ENCODE results near the gene PIP4K2C. TPM values are rescaled to one million over a fixed set of nuclear protein-coding genes. Genes with fewer than 3 reads are reported as not detected.

PIP4K2C gene
- total RNA-seq, 2 experiments from 2014 or later = 21.6 to 21.9 TPM

DNA sequence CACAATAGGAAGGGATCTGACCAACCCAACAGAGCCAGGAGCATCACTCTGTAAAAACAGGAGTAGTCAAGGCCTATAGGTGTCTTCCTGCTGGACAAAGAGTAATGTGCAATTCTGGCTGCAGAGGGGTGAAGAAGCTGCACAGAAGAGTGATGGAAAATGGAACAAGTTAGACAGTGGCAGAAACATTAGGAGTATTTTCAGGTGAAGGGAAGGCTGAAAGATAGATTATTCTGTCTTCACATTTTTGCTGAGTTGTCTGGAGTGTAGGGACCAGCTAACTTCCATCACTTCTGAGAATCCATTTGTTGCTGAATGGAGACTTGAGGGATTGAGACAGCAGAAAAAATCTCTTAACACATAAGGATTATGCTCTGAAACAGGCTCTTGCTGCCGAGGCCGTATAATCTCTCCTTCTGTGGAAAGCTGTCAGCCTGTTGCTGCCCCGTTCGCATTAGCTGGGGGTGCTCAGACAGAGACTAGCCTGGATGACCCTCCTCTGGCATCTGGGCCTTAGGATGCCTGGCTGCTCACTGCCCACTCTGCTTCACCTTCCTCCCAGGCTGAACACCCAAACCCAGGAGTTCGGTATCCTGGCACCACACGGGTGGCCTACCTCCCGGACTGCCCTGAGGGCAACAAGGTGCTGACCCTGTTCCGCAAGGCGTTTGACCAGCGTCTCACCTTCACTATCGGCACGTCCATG, 17.1 kb downstream of the PIP4K2C start:
- no peak for DNase-seq
- no peak overlapping the region for H3K4me3 Mint-ChIP-seq
- H3K27ac Mint-ChIP-seq = no peak overlapping the region
- CTCF ChIA-PET = interaction anchor here (1.5 to 2.4 kb wide), 3 partner anchors 12 to 26 kb away, joined by 5 to 10 read pairs (median 9); partner anchors contain the start of gene B4GALNT1
- peaks cover 20% of the 10 kb centered on the region for H3K27me3 Mint-ChIP-seq
- peaks cover 2% of the 10 kb centered on the region for H3K36me3 Mint-ChIP-seq (ENCODE audit: low read depth)
- POLR2A ChIA-PET = interaction anchor here (1.1 kb wide), 1 partner anchor 17 kb away, joined by 3 read pairs; no protein-coding TSS in a partner anchor
- H3K9me3 Mint-ChIP-seq = no peaks in the 10 kb centered on the region
- peaks cover 24% of the 10 kb centered on the region for H3K4me1 Mint-ChIP-seq

DNA sequence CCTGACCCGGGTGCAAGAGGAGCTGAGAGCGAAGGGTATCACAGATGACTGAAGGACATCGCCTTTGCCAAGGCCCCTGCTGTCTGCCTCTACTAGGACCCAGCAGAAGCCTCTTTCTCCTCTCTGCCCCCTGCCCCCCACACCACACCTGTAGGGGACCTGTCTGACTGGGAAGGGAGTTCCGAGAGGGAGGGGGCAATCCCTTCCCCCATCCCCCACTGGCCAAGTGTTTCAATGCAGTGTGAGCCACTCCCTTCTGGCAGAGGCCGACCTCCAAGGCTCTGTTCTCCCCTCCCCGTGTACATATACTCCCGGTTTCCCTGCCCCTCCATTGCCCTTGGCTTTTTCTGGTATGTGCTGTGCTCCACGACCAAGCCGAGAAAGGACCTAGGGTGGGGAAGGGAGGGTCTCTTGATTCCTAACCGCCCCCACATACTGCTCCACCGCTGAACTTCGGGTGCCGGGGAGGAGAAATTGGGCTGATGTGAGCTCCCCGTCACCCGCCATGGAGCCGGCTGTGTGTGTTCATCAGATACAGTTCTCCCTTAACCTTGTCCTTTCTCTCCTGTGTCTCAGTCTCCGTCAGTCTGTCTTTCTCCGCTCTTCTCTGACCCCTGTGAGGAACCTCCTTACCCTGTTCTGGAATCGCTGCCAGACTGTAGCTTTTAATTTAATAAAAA, 18.2 kb downstream of the PIP4K2C start:
- ChIA-PET CTCF (interaction anchor here (2.1 kb wide), 1 partner anchor 11 kb away, joined by 5 read pairs; no protein-coding TSS in a partner anchor), POLR2A (no interaction called here)
- Mint-ChIP-seq H3K27ac (no peak overlapping the region), H3K4me1 (peaks cover 16% of the 10 kb centered on the region), H3K4me3 (no peak overlapping the region), H3K9me3 (no peaks in the 10 kb centered on the region), H3K36me3 (ENCODE audit: low read depth) (peaks cover 2% of the 10 kb centered on the region), H3K27me3 (peaks cover 28% of the 10 kb centered on the region)
- DNase-seq = no peak

DNA sequence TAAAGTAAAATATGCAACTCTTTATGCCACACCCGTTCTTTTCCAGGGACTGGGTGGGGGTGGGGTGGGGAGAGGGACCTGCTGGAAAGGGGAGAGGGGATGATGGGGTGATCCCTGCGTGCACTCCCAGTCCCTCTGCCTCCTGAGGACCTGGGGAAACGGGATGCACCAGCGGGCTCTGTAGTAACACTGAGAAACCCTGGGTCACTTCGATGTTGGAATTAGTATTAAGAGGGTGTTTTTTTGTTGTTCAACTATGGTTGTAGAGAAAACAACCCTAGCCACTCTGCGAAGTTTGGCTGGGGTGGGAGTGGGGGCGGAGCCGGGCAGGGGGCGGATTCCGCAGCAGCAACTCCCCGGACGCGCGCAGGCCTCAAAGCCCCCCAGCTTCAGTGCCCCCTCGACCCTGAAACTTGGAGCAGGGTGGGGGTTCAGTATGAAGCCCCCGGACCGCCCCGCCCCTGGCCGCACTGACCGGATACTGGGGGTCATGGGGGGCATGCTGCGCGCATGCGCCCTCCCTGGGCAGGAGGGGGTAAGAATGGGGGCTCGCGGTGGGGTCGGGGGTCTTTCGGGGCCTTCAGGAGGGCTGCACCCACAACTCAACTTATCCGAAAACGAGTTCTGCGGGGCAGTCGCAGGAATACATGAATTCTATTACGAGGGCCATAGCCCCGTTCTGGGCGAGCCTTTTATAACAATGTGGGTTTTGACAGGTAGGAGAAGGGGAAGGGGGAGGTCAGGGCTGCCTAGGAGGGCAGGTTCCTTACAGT, 19.0 kb downstream of the PIP4K2C start:
- ChIA-PET CTCF (interaction anchor here (1.5 to 2.1 kb wide), 2 partner anchors 10 to 26 kb away, joined by 5 read pairs; no protein-coding TSS in a partner anchor), POLR2A (no interaction called here)
- peaks cover 32% of the 10 kb centered on the region for H3K27me3 Mint-ChIP-seq
- no peak for DNase-seq
- peaks cover 13% of the 10 kb centered on the region for H3K4me1 Mint-ChIP-seq
- H3K36me3 Mint-ChIP-seq (ENCODE audit: low read depth) = peaks cover 2% of the 10 kb centered on the region
- no peaks in the 10 kb centered on the region for H3K9me3 Mint-ChIP-seq
- H3K27ac Mint-ChIP-seq = no peak overlapping the region
- H3K4me3 Mint-ChIP-seq = peak overlapping the region; percentile 43

DNA sequence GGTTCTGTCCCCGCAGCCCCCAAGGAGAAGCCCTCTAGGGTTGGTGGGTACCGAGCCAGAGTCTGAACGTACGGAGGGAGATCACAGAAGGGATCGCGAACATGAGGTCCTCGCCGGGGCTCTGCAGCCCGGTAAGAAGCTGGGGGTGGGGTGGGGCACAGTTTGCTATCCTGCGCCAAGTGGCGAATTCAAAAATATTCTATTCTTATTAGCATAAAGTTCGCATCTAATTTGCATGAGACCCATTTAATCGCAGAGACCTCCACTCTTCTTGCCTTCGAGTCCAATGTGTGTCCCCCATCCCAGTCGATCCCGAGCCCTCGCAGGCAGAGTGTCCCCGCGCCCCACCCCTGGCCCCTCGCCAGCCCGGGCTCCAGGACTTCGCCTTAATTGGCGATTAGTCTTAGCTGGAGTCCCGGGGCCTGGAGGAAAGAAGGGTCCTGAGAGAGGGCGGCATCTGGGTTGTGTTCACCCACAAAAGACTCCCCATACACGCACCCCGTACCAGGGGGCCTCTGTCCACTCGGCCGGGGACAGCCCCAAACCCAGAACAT, 19.6 kb downstream of the PIP4K2C start:
- CTCF ChIA-PET = interaction anchor here (1.4 to 2.1 kb wide), 3 partner anchors 9 to 152 kb away, joined by 3 to 5 read pairs (median 5); no protein-coding TSS in a partner anchor
- no peaks in the 10 kb centered on the region for H3K9me3 Mint-ChIP-seq
- peaks cover 37% of the 10 kb centered on the region for H3K27me3 Mint-ChIP-seq
- H3K4me3 Mint-ChIP-seq = peak overlapping the region; percentile 43
- no peak for DNase-seq
- peaks cover 8% of the 10 kb centered on the region for H3K4me1 Mint-ChIP-seq
- POLR2A ChIA-PET = interaction anchor here (1.7 kb wide), 1 partner anchor 10 kb away, joined by 4 read pairs; no protein-coding TSS in a partner anchor
- peaks cover 2% of the 10 kb centered on the region for H3K36me3 Mint-ChIP-seq (ENCODE audit: low read depth)
- no peak overlapping the region for H3K27ac Mint-ChIP-seq

DNA sequence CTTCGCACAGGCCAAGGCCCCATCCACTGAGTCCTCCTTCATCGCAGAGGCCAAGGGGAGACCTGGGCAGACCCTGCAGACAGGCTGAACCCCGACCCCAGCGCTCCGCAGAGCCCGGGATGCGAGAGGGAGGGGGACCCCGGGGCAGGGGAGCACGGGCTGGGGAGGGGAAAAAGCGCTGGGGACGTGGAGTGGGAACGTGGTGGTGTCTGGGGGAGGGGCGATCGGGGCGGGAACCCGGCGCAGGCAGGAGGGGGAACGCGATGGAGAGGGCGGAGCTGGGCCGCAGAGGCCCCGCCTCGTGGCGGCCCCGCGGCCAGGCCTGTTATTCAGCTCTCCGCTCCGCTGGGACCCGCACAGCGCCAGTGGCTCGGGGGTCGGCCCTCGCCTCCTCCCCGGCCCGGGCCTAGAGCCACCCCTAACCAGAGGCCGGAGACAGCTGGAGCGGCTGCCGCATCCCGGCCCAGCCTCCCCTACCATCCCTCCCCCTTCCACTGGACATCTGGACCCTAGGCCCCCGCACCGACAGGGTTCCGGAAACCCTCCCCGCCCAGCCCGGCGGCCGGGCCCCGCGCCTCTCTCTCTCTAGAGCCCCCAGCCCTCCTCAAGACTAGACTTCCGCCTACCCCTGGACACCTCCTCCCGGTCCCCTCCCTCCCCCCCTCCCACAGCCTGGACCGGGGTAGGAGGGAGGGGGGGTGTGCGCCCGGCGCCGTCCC, 20.3 kb downstream of the PIP4K2C start, which contains the start of gene ARHGEF25:
Gene ARHGEF25, plus strand, starts transcription at position 328 of the 719 bp plus-strand sequence. CDS start 460 bp downstream, outside the sequence.
- peak; percentile 48 for DNase-seq
- no peak within 1 kb of the TSS for H3K27ac Mint-ChIP-seq
- ChIA-PET POLR2A (interaction anchor here (1.7 kb wide), 1 partner anchor 11 kb away, joined by 4 read pairs; no protein-coding TSS in a partner anchor), CTCF (interaction anchor here (1.4 to 1.5 kb wide), 2 partner anchors 28 to 152 kb away, joined by 3 to 5 read pairs; no protein-coding TSS in a partner anchor)
- no peaks in the 10 kb centered on the region for H3K9me3 Mint-ChIP-seq
- peaks cover 6% of the 10 kb centered on the region for H3K4me1 Mint-ChIP-seq
- peaks cover 42% of the 10 kb centered on the region for H3K27me3 Mint-ChIP-seq
- peak within 1 kb of the TSS; percentile 43 for H3K4me3 Mint-ChIP-seq
- peaks cover 2% of the 10 kb centered on the region for H3K36me3 Mint-ChIP-seq (ENCODE audit: low read depth)

DNA sequence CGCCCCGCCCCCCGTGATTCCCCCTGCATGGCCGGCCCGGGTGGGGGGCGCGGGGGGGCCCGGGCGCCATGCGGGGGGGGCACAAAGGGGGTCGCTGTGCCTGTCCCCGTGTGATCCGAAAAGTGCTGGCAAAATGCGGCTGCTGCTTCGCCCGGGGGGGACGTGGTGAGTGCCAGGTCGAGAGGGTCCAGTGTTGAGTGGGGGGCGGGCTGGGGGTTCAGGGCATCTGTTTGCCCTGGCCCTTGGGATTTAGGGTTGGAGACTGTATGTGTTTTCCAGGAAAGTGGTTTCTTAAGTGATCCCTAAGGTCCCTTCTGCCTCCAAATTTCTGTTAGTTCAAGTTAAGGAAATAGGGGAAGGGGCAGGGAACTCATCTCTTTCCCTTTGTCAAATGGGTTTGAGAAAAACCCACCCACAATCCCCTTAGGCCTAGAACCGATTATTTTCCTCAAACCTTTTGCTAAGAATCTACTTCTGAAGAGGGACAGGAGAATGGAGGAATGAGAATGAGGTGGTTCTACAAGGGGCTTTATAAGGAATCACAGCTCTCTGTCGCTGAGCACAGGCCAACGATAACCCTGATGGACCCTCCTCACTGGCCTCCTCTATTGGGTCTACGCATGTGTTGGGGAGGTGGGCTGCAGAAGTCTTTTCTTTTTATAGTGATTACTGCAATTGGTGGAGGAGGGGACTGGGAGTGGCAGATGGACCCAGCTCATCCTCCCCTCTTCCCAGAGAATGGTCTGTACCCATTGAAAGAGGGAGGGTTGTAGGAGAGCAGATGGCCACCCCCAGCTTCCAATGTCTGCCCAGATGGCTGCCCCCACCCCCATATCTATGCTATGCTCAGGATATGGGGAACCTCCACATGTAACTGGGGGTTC, 21.1 kb downstream of the PIP4K2C start:
- CTCF ChIA-PET = interaction anchor here (1.2 to 1.8 kb wide), 4 partner anchors 9 to 153 kb away, joined by 3 to 5 read pairs (median 4); partner anchors contain the start of gene B4GALNT1

DNA sequence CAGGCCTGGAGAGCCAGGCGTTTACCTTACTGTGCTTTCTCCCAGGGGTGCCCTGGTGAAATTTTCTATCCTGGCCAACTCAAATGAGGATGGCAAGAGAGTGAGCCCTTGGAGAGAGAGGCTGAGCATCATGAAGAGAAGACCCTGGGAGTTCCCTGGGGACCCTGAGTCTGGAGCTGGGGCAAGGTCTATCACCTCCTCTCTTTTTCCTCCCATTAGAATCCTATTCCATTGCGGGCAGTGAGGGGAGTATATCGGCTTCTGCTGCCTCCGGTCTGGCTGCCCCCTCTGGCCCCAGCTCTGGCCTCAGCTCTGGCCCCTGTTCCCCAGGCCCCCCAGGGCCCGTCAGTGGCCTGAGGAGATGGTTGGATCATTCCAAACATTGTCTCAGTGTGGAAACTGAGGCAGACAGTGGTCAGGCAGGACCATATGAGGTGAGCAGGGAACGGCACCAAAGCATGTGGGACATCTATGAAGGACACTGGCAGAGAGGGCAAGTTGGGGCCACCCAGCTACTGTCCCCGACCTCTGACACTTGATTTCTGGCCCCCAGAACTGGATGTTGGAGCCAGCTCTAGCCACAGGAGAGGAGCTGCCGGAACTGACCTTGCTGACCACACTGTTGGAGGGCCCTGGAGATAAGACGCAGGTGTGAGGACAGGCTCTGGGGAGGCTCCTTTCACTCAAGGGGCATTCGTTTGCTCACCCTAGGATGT, 21.9 kb downstream of the PIP4K2C start:
- CTCF ChIA-PET = interaction anchor here (1.2 to 4.7 kb wide), 4 partner anchors 8 to 29 kb away, joined by 4 to 32 read pairs (median 6); partner anchors contain the start of gene B4GALNT1
- no peaks in the 10 kb centered on the region for H3K9me3 Mint-ChIP-seq
- H3K4me3 Mint-ChIP-seq = no peak overlapping the region
- H3K36me3 Mint-ChIP-seq (ENCODE audit: low read depth) = peaks cover 2% of the 10 kb centered on the region
- POLR2A ChIA-PET = interaction anchor here (1.1 kb wide), 1 partner anchor 21 kb away, joined by 3 read pairs; no protein-coding TSS in a partner anchor
- H3K27ac Mint-ChIP-seq = no peak overlapping the region
- no peak for DNase-seq
- peaks cover 6% of the 10 kb centered on the region for H3K4me1 Mint-ChIP-seq
- peaks cover 56% of the 10 kb centered on the region for H3K27me3 Mint-ChIP-seq

More for the DNA sequence above, 21.1 kb downstream of the PIP4K2C start:
- no peaks in the 10 kb centered on the region for H3K9me3 Mint-ChIP-seq
- no peak overlapping the region for H3K27ac Mint-ChIP-seq
- H3K4me1 Mint-ChIP-seq = peaks cover 6% of the 10 kb centered on the region
- peaks cover 48% of the 10 kb centered on the region for H3K27me3 Mint-ChIP-seq
- peaks cover 2% of the 10 kb centered on the region for H3K36me3 Mint-ChIP-seq (ENCODE audit: low read depth)
- POLR2A ChIA-PET = interaction anchor here (0.6 to 1.7 kb wide), 3 partner anchors 12 to 21 kb away, joined by 3 to 4 read pairs (median 3); no protein-coding TSS in a partner anchor
- peak overlapping the region; percentile 41 for H3K4me3 Mint-ChIP-seq
- no peak for DNase-seq

DNA sequence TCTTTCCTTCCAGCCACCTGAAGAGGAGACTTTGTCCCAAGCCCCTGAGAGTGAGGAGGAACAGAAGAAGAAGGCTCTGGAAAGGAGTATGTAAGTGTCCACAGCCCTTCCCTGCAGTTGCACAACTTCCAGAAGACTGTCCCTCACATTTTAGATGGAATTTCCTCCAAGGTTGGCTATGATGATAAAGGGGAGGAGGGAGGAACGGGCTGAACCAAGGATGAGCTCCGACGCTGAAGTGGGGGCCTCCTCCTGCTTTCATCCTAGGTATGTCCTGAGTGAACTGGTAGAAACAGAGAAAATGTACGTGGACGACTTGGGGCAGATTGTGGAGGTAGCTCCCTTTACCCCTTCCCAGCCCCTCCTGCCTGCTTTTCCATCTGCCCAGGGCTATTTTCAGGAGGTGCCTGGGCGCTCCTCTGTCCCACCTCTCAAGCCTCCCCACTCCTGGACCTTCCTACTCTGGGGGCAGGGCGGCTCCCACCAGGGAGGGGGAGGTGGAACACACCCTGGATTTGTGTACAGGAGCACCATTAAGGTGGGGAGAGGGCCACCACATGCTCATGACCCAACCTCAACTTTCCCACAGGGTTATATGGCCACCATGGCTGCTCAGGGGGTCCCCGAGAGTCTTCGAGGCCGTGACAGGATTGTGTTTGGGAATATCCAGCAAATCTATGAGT, 22.6 kb downstream of the PIP4K2C start:
- no peak overlapping the region for H3K27ac Mint-ChIP-seq
- ChIA-PET POLR2A (interaction anchor here (0.8 kb wide), 1 partner anchor 8 kb away, joined by 3 read pairs; no protein-coding TSS in a partner anchor), CTCF (interaction anchor here (1.8 to 4.7 kb wide), 3 partner anchors 9 to 29 kb away, joined by 5 to 32 read pairs (median 6); partner anchors contain the start of gene B4GALNT1)
- H3K36me3 Mint-ChIP-seq (ENCODE audit: low read depth) = peaks cover 2% of the 10 kb centered on the region
- peaks cover 63% of the 10 kb centered on the region for H3K27me3 Mint-ChIP-seq
- H3K4me3 Mint-ChIP-seq = no peak overlapping the region
- no peak for DNase-seq
- peaks cover 6% of the 10 kb centered on the region for H3K4me1 Mint-ChIP-seq
- no peaks in the 10 kb centered on the region for H3K9me3 Mint-ChIP-seq

DNA sequence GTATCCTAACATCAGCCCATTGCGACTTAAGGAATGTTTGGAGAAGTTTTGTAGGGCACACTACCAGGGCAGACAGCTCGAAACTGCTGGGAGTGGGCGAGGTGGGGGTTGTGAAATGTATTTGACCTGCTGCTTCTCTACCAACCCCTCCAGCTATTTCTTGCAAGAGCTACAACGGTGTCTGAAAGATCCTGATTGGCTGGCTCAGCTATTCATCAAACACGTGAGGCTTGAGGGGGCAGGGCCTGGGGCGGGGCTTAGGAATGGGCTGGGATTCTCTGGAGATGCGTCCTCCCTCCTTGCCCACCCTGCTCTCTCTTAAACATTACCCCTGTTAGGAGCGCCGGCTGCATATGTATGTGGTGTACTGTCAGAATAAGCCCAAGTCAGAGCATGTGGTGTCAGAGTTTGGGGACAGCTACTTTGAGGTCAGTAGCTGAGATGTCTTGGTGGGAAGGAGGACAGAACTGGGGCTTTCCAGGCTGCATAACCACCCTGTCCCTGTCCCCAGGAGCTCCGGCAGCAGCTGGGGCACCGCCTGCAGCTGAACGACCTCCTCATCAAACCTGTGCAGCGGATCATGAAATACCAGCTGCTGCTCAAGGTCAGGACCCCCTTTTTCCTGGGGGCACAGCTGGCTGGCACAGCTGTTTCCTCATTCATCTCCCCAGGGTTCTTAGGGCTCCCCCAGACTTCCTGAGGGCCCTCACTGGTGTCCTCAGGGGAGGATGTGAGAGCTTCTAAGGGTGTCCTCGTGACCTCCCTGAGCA, 23.4 kb downstream of the PIP4K2C start:
- Mint-ChIP-seq H3K4me3 (no peak overlapping the region), H3K9me3 (no peaks in the 10 kb centered on the region), H3K4me1 (peaks cover 10% of the 10 kb centered on the region), H3K27ac (no peak overlapping the region), H3K36me3 (ENCODE audit: low read depth) (no peaks in the 10 kb centered on the region), H3K27me3 (peaks cover 71% of the 10 kb centered on the region)
- no peak for DNase-seq
- POLR2A ChIA-PET = interaction anchor here (0.7 to 1.1 kb wide), 3 partner anchors 8 to 23 kb away, joined by 3 read pairs; no protein-coding TSS in a partner anchor
- CTCF ChIA-PET = interaction anchor here (0.6 to 4.7 kb wide), 3 partner anchors 8 to 30 kb away, joined by 3 to 32 read pairs (median 6); no protein-coding TSS in a partner anchor

All from activated CD4-positive, alpha-beta memory T cell treated with anti-CD3 and anti-CD28 coated beads, Interleukin-2, amount 10 ng/mL, durations not matched to agents 7 days and 5 days (primary cell).